Vagina (tissue), 2 donors: ENCODE measurements around the gene PACRG. TPM values are rescaled to one million over a fixed set of nuclear protein-coding genes. Genes with fewer than 3 reads are reported as not detected.

Source experiments
- DNase-seq, 2 donors: peaks; one replicate each; pipeline ENCODE4 v3.0.0-alpha.2; 2017; ENCODE audit errors: extremely low spot score in 2 of 2
- H3K27ac ChIP-seq: fragments of 200-600 bp; sonication (generic); one replicate; pipeline ENCODE4 v1.5.1; 2019
- H3K27me3 ChIP-seq: fragments of 200-600 bp; sonication (generic); one replicate; pipeline ENCODE4 v1.5.1; 2019
- H3K36me3 ChIP-seq, 2 donors: fragments of 200-600 bp; sonication (generic); one replicate each; pipeline ENCODE4 v1.5.1; 2017 to 2019
- H3K4me1 ChIP-seq: fragments of 200-600 bp; sonication (generic); one replicate; pipeline ENCODE4 v1.5.1; 2019
- H3K4me3 ChIP-seq, 2 donors: fragments of 200-600 bp; sonication (generic); 1 replicate in 1 of 2; 2 replicates in 1 of 2; pipeline ENCODE4 v1.5.1; 2016 to 2019
- H3K9me3 ChIP-seq: fragments of 200-600 bp; sonication (generic); one replicate; pipeline ENCODE4 v1.5.1; 2019
- POLR2A ChIP-seq, 2 donors: fragments of 450-650 bp; IDR thresholded peaks; one replicate each; pipeline ENCODE4 v1.6.1; 2017; ENCODE audit warnings: antibody characterized with exemption in 2 of 2, mild to moderate bottlenecking in 2 of 2, moderate library complexity in 2 of 2
- POLR2AphosphoS5 ChIP-seq, 2 donors: sonication (generic); formaldehyde crosslinking; IDR thresholded peaks; one replicate each; pipeline ENCODE4 v1.9.0; 2017; ENCODE audit warnings: antibody characterized with exemption in 2 of 2, mild to moderate bottlenecking in 2 of 2, low read depth in 1 of 2; ENCODE audit not compliant: insufficient read depth in 1 of 2
- intact Hi-C: fragments of 100-400 bp; cut with DNase I; formaldehyde crosslinking; loops from one replicate; pipeline ENCODE4 v1.15.1; 2023
- total RNA-seq: library from RNA; depleted of rRNA; stranded (reverse); fragments of >200 nt; gene quantifications from one replicate; pipeline ENCODE4 v1.2.3, GENCODE V29; 2016
- TF ChIP-seq, protein P1 (sequence below), 3 experiments: fragments of 450-650 bp in 2 of 3; fragments of 200-600 bp in 1 of 3; sonication (generic) in 1 of 3; IDR thresholded peaks; one replicate each; pipeline ENCODE4 v1.5.1; 2017 to 2019; ENCODE audit warnings: antibody characterized with exemption in 3 of 3, mild to moderate bottlenecking in 2 of 3, moderate library complexity in 2 of 3

Gene PACRG
- total RNA-seq, 1 donor from 2014 or later: not detected

DNA sequence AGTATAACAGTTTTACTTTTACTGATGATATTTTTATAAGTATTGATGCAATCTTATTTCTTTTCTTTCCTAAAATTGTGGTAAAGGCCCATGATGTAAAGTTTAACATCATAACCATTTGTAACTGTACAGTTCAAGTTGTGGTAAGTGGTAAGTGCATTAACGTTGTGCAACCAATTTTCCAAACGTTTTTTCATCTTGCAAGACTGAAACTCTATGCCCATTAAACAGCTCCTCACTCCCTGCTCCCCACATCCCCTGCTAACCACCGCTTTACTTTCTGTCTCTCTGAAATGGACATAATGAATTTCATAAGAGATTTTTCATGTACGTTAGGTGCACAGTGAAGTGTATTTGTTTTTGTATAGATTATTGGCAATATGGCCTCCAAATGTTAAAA is 106.0 kb downstream of the PACRG start:
- Histone ChIP-seq H3K36me3 (no peaks in the 10 kb centered on the region), H3K27ac (no peak overlapping the region), H3K4me3 (no peak overlapping the region), H3K4me1 (no peaks in the 10 kb centered on the region), H3K27me3 (no peaks in the 10 kb centered on the region), H3K9me3 (no peaks in the 10 kb centered on the region)
- TF ChIP-seq, protein P1, sequence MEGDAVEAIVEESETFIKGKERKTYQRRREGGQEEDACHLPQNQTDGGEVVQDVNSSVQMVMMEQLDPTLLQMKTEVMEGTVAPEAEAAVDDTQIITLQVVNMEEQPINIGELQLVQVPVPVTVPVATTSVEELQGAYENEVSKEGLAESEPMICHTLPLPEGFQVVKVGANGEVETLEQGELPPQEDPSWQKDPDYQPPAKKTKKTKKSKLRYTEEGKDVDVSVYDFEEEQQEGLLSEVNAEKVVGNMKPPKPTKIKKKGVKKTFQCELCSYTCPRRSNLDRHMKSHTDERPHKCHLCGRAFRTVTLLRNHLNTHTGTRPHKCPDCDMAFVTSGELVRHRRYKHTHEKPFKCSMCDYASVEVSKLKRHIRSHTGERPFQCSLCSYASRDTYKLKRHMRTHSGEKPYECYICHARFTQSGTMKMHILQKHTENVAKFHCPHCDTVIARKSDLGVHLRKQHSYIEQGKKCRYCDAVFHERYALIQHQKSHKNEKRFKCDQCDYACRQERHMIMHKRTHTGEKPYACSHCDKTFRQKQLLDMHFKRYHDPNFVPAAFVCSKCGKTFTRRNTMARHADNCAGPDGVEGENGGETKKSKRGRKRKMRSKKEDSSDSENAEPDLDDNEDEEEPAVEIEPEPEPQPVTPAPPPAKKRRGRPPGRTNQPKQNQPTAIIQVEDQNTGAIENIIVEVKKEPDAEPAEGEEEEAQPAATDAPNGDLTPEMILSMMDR (IDR thresholded peaks at IDR 0.05): no peak
- TF ChIP-seq POLR2AphosphoS5 (IDR thresholded peaks at IDR 0.05; ENCODE audit: insufficient read depth in 1 of 2, low read depth in 1 of 2): no peak
- no peak for TF ChIP-seq POLR2A (IDR thresholded peaks at IDR 0.05)
- intact Hi-C loops: no loop called here
- no peak for DNase-seq

DNA sequence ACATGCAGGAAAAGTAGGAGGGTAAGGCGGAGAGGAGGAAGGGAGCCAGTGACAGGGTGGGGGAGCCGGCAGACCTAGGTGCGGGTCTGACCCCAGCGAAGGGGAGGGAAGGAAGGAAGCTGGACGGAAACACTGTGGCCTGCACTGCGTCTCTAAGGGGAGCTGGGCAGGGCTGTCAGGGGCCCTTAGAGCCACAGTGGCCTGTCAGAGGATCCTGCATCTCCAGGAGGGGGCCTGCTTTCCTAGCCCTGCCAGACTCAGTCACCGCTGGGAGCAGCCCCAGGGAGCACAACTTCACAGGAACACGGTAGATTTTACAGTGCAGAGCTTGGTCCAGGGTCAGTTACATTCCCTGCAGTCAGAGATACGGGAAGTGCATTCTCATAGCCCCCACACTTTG is 118.2 kb downstream of the PACRG start:
- intact Hi-C loops: no loop called here
- Histone ChIP-seq H3K4me3 (no peak overlapping the region), H3K36me3 (no peaks in the 10 kb centered on the region), H3K9me3 (no peaks in the 10 kb centered on the region), H3K4me1 (no peaks in the 10 kb centered on the region), H3K27ac (no peak overlapping the region), H3K27me3 (no peaks in the 10 kb centered on the region)
- no peak for DNase-seq
- no peak for TF ChIP-seq POLR2A (IDR thresholded peaks at IDR 0.05)
- no peak for TF ChIP-seq POLR2AphosphoS5 (IDR thresholded peaks at IDR 0.05; ENCODE audit: insufficient read depth in 1 of 2, low read depth in 1 of 2)
- TF ChIP-seq, protein P1 (IDR thresholded peaks at IDR 0.05): no peak

DNA sequence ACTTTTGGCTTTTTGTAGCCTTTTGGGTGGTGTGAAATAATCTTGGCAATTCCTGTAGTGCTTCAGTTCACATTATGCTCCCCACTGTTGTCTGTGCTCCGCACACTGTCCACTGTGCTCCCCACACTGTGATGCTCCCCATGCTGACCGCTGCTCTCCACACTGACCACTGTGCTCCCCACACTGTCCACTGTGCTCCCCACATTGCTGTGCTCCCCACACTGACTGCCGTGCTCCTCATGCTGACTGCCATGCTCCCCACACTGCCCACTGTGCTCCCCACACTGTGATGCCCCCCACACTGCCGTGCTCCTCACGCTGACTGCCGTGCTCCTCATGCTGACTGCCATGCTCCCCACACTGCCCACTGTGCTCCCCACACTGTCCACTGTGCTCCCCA is 118.9 kb downstream of the PACRG start:
- intact Hi-C loops: no loop called here
- no peak overlapping the region for H3K27ac ChIP-seq
- DNase-seq: no peak
- H3K4me1 ChIP-seq: no peaks in the 10 kb centered on the region
- H3K4me3 ChIP-seq: no peak overlapping the region
- TF ChIP-seq POLR2A (IDR thresholded peaks at IDR 0.05) (no peak), POLR2AphosphoS5 (IDR thresholded peaks at IDR 0.05; ENCODE audit: insufficient read depth in 1 of 2, low read depth in 1 of 2) (no peak)
- TF ChIP-seq, protein P1 (IDR thresholded peaks at IDR 0.05): no peak
- H3K9me3 ChIP-seq: no peaks in the 10 kb centered on the region
- H3K27me3 ChIP-seq: no peaks in the 10 kb centered on the region
- H3K36me3 ChIP-seq: no peaks in the 10 kb centered on the region

DNA sequence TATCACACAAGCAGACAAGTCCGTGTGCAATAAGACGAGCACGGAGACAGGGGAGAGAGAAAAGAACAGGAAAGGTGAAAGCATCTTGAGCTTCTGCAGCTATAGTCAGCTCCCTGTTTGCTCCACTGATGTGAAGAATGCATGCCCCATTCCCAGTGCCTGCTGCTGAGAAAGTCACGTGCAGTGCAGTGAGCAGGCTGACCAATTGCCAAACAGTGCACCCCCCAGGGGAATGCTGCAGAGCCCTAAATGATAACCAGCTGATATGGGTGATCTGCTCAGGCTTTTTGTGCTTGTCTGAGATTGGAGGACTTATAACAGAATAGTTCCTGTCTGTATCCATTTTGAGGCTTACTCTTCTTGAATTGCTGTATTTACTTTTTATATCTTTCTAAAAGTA is 121.5 kb downstream of the PACRG start:
- TF ChIP-seq POLR2AphosphoS5 (IDR thresholded peaks at IDR 0.05; ENCODE audit: insufficient read depth in 1 of 2, low read depth in 1 of 2) (no peak), POLR2A (IDR thresholded peaks at IDR 0.05) (no peak)
- TF ChIP-seq, protein P1 (IDR thresholded peaks at IDR 0.05): no peak
- H3K4me1 ChIP-seq: no peaks in the 10 kb centered on the region
- H3K27me3 ChIP-seq: no peaks in the 10 kb centered on the region
- no peaks in the 10 kb centered on the region for H3K36me3 ChIP-seq
- H3K27ac ChIP-seq: no peak overlapping the region
- intact Hi-C loops: no loop called here
- no peak for DNase-seq
- H3K4me3 ChIP-seq: no peak overlapping the region
- H3K9me3 ChIP-seq: no peaks in the 10 kb centered on the region

DNA sequence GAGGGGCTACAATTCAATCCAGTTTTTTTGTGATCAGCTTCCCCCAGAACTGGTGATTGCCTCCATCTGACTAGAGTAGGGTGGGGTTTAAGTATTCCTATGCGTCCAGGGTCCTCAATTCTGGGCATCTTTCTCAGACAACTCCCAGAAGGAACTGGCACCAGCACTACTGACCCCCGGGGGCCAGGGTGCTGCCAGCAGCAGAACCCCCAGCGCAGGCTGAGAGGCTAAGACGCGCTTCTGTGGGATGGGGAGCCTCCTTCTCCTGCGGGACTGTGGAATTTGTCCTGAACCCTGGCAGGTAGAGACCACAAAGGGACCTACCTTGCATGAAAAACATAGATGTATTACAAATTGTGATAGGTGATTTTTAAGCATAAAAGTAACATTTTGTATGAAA is 124.4 kb downstream of the PACRG start:
- Histone ChIP-seq H3K27me3 (no peaks in the 10 kb centered on the region), H3K4me3 (no peak overlapping the region), H3K27ac (no peak overlapping the region), H3K4me1 (no peaks in the 10 kb centered on the region), H3K9me3 (no peaks in the 10 kb centered on the region), H3K36me3 (no peaks in the 10 kb centered on the region)
- intact Hi-C loops: no loop called here
- no peak for DNase-seq
- no peak for TF ChIP-seq POLR2AphosphoS5 (IDR thresholded peaks at IDR 0.05; ENCODE audit: insufficient read depth in 1 of 2, low read depth in 1 of 2)
- TF ChIP-seq, protein P1 (IDR thresholded peaks at IDR 0.05): no peak
- TF ChIP-seq POLR2A (IDR thresholded peaks at IDR 0.05): no peak
